Osteocyte (in vitro differentiated cells): ENCODE results near the gene SYCP2. TPM values are rescaled to one million over a fixed set of nuclear protein-coding genes. Genes with fewer than 3 reads are reported as not detected.
"Not testable (repeated sequence)": the region's sequence is repeated elsewhere in the genome, so short reads cannot be mapped to it uniquely, and the experiment has no call there.

Experiments used
- DNase-seq: peaks from one replicate; pipeline ENCODE4 v3.0.0; 2021; ENCODE audit warnings: mixed read lengths; ENCODE audit not compliant: unreplicated experiment; ENCODE audit errors: extremely low spot score
- H3K27ac Mint-ChIP-seq: one replicate; pipeline ENCODE4 v1.8.0; 2021; ENCODE audit warnings: mild to moderate bottlenecking, mixed read lengths; ENCODE audit not compliant: unreplicated experiment
- H3K27me3 Mint-ChIP-seq: one replicate; pipeline ENCODE4 v1.8.0; 2021; ENCODE audit warnings: mixed read lengths; ENCODE audit not compliant: unreplicated experiment
- H3K36me3 Mint-ChIP-seq: one replicate; pipeline ENCODE4 v1.8.0; 2021; ENCODE audit warnings: mixed read lengths; ENCODE audit not compliant: unreplicated experiment
- H3K4me1 Mint-ChIP-seq: one replicate; pipeline ENCODE4 v1.8.0; 2021; ENCODE audit warnings: mixed read lengths; ENCODE audit not compliant: unreplicated experiment
- H3K4me3 Mint-ChIP-seq: one replicate; pipeline ENCODE4 v1.8.0; 2021; ENCODE audit warnings: mild to moderate bottlenecking, moderate library complexity, mixed read lengths; ENCODE audit not compliant: unreplicated experiment
- H3K9me3 Mint-ChIP-seq: one replicate; pipeline ENCODE4 v1.8.0; 2021; ENCODE audit warnings: mixed read lengths; ENCODE audit not compliant: unreplicated experiment
- total RNA-seq: library from RNA; stranded (reverse); gene quantifications from 2 replicates; pipeline ENCODE4 v1.2.1, GENCODE V29; 2021
- TF ChIP-seq, protein P1 (sequence below): fragments of 200-600 bp; sonication (generic); IDR thresholded peaks from 2 replicates; pipeline ENCODE4 v1.5.0; 2021; ENCODE audit warnings: antibody characterized with exemption, mild to moderate bottlenecking, moderate library complexity

The SYCP2 gene
- total RNA-seq, 1 donor from 2014 or later = 2.1 TPM

DNA sequence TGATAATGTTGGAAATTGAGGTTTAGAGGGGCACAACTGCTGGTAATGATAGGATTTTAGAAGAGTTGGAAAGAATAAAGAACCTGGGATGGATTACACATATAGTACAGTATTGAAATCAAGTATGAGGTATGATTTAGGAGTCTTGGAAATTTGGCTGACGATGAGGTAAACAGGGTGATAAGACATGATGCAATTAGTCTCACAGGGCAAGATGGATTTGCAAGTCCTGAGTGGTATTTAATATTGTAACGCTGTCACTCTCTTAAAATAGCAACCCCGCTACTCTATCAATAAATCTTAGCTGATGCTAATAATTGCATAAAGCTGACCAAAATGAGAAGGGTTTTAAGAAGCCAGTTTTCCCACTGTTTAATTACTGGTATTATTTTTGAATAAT lies 70.4 kb downstream of the SYCP2 start:
- no peak for DNase-seq
- H3K4me1 Mint-ChIP-seq = peaks cover 3% of the 10 kb centered on the region
- TF ChIP-seq, protein P1, sequence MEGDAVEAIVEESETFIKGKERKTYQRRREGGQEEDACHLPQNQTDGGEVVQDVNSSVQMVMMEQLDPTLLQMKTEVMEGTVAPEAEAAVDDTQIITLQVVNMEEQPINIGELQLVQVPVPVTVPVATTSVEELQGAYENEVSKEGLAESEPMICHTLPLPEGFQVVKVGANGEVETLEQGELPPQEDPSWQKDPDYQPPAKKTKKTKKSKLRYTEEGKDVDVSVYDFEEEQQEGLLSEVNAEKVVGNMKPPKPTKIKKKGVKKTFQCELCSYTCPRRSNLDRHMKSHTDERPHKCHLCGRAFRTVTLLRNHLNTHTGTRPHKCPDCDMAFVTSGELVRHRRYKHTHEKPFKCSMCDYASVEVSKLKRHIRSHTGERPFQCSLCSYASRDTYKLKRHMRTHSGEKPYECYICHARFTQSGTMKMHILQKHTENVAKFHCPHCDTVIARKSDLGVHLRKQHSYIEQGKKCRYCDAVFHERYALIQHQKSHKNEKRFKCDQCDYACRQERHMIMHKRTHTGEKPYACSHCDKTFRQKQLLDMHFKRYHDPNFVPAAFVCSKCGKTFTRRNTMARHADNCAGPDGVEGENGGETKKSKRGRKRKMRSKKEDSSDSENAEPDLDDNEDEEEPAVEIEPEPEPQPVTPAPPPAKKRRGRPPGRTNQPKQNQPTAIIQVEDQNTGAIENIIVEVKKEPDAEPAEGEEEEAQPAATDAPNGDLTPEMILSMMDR = no peak
- H3K9me3 Mint-ChIP-seq = no peaks in the 10 kb centered on the region
- no peaks in the 10 kb centered on the region for H3K36me3 Mint-ChIP-seq
- no peak overlapping the region for H3K27ac Mint-ChIP-seq
- no peak overlapping the region for H3K4me3 Mint-ChIP-seq
- no peaks in the 10 kb centered on the region for H3K27me3 Mint-ChIP-seq

DNA sequence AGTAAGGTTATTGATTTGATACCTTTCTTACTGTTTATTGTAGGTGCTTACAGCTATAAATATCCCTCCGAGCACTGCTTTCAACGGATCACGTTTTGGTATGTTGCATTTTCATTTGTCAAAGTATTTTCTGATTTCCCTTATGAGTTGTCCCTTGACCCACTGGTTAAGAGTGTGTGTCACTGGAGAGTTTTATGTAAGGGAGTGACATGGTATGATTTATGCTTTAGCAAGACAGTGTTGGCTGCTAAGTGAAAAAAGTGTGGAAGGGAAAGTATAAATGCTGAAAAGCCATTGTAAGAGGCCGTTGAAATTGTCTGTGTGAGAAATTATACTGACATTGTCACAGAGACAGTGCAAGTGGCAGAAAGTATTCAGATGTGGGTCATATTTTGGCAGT lies 72.0 kb downstream of the SYCP2 start:
- Mint-ChIP-seq H3K36me3 (no peaks in the 10 kb centered on the region), H3K4me3 (no peak overlapping the region), H3K27ac (no peak overlapping the region), H3K27me3 (no peaks in the 10 kb centered on the region), H3K9me3 (no peaks in the 10 kb centered on the region), H3K4me1 (no peaks in the 10 kb centered on the region)
- no peak for DNase-seq
- TF ChIP-seq, protein P1 = no peak

DNA sequence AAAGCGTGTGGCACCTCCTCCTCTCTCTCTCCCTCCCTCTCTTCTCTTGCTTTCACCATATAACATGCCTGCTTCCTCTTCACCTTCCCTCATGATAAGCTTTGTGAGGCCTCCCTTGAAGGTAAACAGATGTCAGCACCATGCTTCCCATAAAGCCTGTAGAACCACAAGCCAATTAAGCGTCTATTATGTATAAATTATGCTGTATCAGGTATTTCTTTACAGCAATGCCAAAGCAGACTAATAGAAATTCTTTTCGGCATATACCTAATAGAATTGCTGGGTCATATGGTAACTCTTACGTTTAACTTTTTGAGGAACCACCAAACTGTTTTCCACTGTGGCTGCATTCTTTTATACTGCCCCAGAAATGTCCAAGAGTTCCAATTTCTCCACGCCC lies 75.0 kb downstream of the SYCP2 start:
- no peak overlapping the region for H3K4me3 Mint-ChIP-seq
- no peak for DNase-seq
- no peaks in the 10 kb centered on the region for H3K9me3 Mint-ChIP-seq
- TF ChIP-seq, protein P1 = no peak
- H3K4me1 Mint-ChIP-seq = no peaks in the 10 kb centered on the region
- no peaks in the 10 kb centered on the region for H3K36me3 Mint-ChIP-seq
- no peak overlapping the region for H3K27ac Mint-ChIP-seq
- no peaks in the 10 kb centered on the region for H3K27me3 Mint-ChIP-seq

DNA sequence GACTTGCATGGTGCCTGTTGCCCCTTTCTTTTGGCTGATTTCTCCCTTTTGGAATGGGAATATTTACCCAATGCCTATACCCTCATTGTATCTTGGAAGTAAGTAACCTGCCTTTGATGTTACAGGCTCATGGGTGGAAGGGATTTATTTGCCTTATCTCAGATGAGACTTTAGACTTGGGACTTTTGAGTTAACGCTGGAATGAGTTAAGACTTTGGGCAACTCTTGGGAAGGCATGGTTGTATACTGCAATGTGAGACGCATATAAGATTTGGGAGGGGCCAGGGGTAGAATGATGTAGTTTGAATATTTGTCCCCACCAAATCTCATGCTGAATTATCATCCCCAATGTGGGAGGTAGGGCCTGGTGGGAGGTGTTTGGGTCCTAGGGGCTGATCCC lies 75.5 kb downstream of the SYCP2 start:
- DNase-seq = no peak
- H3K4me3 Mint-ChIP-seq = no peak overlapping the region
- no peaks in the 10 kb centered on the region for H3K36me3 Mint-ChIP-seq
- H3K9me3 Mint-ChIP-seq = no peaks in the 10 kb centered on the region
- TF ChIP-seq, protein P1 = no peak
- H3K27me3 Mint-ChIP-seq = no peaks in the 10 kb centered on the region
- H3K27ac Mint-ChIP-seq = no peak overlapping the region
- no peaks in the 10 kb centered on the region for H3K4me1 Mint-ChIP-seq

DNA sequence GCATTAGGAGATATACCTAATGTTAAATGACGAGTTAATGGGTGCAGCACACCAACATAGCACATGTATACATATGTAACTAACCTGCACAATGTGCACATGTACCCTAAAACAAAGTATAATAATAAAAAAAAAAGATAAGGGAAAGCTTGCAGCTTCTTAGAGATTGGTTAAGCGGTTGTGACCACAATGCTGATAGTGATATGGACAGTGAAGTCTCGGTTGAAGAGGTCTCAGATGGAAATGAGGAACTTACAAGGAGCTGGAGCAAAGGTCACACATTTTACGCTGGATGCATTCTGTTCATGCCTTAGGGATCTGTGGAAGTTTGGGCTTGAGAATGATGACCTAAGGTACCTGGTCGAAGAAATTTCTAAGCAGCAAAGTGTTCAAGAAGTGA lies 76.5 kb downstream of the SYCP2 start:
- H3K4me3 Mint-ChIP-seq, H3K9me3 Mint-ChIP-seq, H3K27me3 Mint-ChIP-seq, DNase-seq, H3K4me1 Mint-ChIP-seq, H3K27ac Mint-ChIP-seq, H3K36me3 Mint-ChIP-seq: not testable (repeated sequence)

DNA sequence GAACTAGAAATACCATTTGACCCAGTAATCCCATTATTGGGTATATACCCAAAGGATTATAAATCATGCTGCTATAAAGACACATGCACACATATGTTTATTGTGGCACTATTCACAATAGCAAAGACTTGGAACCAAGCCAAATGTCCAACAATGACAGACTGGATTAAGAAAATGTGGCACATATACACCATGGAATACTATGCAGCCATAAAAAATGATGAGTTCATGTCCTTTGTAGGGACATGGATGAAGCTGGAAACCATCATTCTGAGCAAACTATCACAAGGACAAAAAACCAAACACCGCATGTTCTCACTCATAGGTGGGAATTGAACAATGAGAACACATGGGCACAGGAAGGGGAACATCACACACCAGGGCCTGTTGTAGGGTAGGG lies 76.9 kb downstream of the SYCP2 start:
- not testable (repeated sequence) for H3K4me3 Mint-ChIP-seq, H3K4me1 Mint-ChIP-seq, H3K36me3 Mint-ChIP-seq, H3K9me3 Mint-ChIP-seq, H3K27ac Mint-ChIP-seq, H3K27me3 Mint-ChIP-seq, DNase-seq
